OCI-LY3 (cell line): ENCODE results near the gene NEK3.

Experiments used
- CTCF ChIP-seq: fragments of 200-600, 300-600 bp; sonication (generic); IDR thresholded peaks from 2 replicates; pipeline ENCODE4 v1.5.1; 2014; ENCODE audit warnings: antibody characterized with exemption, low read length, low read depth
- EZH2phosphoT487 ChIP-seq: fragments of 200-600 bp; shearing (Covaris generic); IDR thresholded peaks from 2 replicates; pipeline ENCODE4 v1.6.1; 2018; ENCODE audit warnings: antibody characterized with exemption, mixed run types, low read depth

GRCh38 chr13:52161181-52161646 lies 1.8 kb upstream of the NEK3 start:
- TF ChIP-seq CTCF (no peak), EZH2phosphoT487 (no peak)
